Motor neuron (in vitro differentiated cells): ENCODE results near the gene ABI2. TPM values are rescaled to one million over a fixed set of nuclear protein-coding genes. Genes with fewer than 3 reads are reported as not detected.
"Not testable (repeated sequence)": the region's sequence is repeated elsewhere in the genome, so short reads cannot be mapped to it uniquely, and the experiment has no call there.

Experiments
- ATAC-seq, 8 experiments: fragments of 200-7000 bp; cut with Tn5 transposase; replicated peaks in 6 of 8; 2 replicates each; pipeline ENCODE4 v1.8.0; 2021; ENCODE audit warnings: mild to moderate bottlenecking in 8 of 8, moderate library complexity in 8 of 8
- H3K27ac ChIP-seq, 2 donors: fragments of 250-450 bp; sonication (Bioruptor Pico); 2 replicates each; pipeline ENCODE4 v1.9.0; 2021; ENCODE audit warnings: antibody characterized with exemption in 2 of 2, mild to moderate bottlenecking in 2 of 2, moderate library complexity in 1 of 2
- H3K4me1 ChIP-seq, 2 donors: fragments of 250-450 bp; sonication (Bioruptor Pico); replicated peaks in 1 of 2; 2 replicates each; pipeline ENCODE4 v1.6.1; 2021; ENCODE audit warnings: antibody characterized with exemption in 2 of 2, mild to moderate bottlenecking in 2 of 2, moderate library complexity in 1 of 2
- H3K4me3 ChIP-seq, 5 donors: fragments of 250-450 bp; sonication (Bioruptor Pico); 2 replicates each; pipeline ENCODE4 v1.9.0; 2021; ENCODE audit warnings: antibody characterized with exemption in 5 of 5, mild to moderate bottlenecking in 5 of 5, moderate library complexity in 4 of 5
- WGBS, 10 experiments: fragments of 450-650 bp; shearing (Covaris generic); methylation state at CpG; one replicate each; pipeline ENCODE4 v1.0.0; 2022; 5-methylcytosine and 5-hydroxymethylcytosine counted together
- in situ Hi-C, 9 experiments: fragments of 400-800 bp; cut with MboI; loops; one replicate each; pipeline ENCODE4 v1.15.0; 2021; ENCODE audit warnings: low sequenced_read_pairs in 9 of 9, low pct_unique_long_range_greater_than_20kb in 2 of 9; ENCODE audit not compliant: unreplicated experiment in 9 of 9
- total RNA-seq, 8 experiments: library from RNA; unstranded; fragments of 300-600 nt; gene quantifications; 2 replicates each; pipeline versions ENCODE4 v1.2.3 to v1.2.4, GENCODE V29; 2022

Gene ABI2
- total RNA-seq, 8 experiments from 2014 or later: 8.4 to 88.0 (median 64.6) TPM

- 71 to 100% (median 94%) methylated on average over 1 to 4 of the region's 4 CpGs for WGBS, 10 experiments
- H3K27ac ChIP-seq: no peak overlapping the region
- H3K4me1 ChIP-seq: no peaks in the 10 kb centered on the region
- no peak for ATAC-seq
- no peak overlapping the region for H3K4me3 ChIP-seq
- in situ Hi-C loops: no loop called here
These were observed 10.1 kb downstream of the ABI2 start for GRCh38 chr2:203338322-203338721.

GRCh38 chr2:203340791-203341487 is 12.7 kb downstream of the ABI2 start:
- no peak overlapping the region for H3K27ac ChIP-seq
- ATAC-seq: peak in 3 of 8 experiments; percentile 37 to 85 (median 66)
- 17 to 100% (median 94%) methylated on average over 1 to 6 of the region's 6 CpGs for WGBS, 10 experiments

GRCh38 chr2:203341741-203342310 is 13.6 kb downstream of the ABI2 start:
- H3K4me1 ChIP-seq: no peaks in the 10 kb centered on the region
- in situ Hi-C loops: no loop called here
- no peak overlapping the region for H3K27ac ChIP-seq
- ATAC-seq: no peak
- H3K4me3 ChIP-seq: no peak overlapping the region
- 30 to 100% (median 81%) methylated on average over 1 to 2 of the region's 2 CpGs; no CpG with 5 or more reads in 1 of the 10 experiments for WGBS, 10 experiments

More at GRCh38 chr2:203340791-203341487, 12.7 kb downstream of the ABI2 start:
- in situ Hi-C loops: no loop called here
- Histone ChIP-seq H3K4me3 (no peak overlapping the region), H3K4me1 (no peaks in the 10 kb centered on the region)

GRCh38 chr2:203342374-203342773 is 14.2 kb downstream of the ABI2 start:
- H3K4me3 ChIP-seq, H3K4me1 ChIP-seq, H3K27ac ChIP-seq, in situ Hi-C loops, ATAC-seq: not testable (repeated sequence)
- 71 to 100% (median 95%) methylated on average over 1 to 4 of the region's 4 CpGs; no CpG with 5 or more reads in 2 of the 10 experiments for WGBS, 10 experiments

- no peak overlapping the region for H3K27ac ChIP-seq
- no peak overlapping the region for H3K4me3 ChIP-seq
- whole genome bisulfite sequencing, 10 experiments: 90 to 100% (median 100%) methylated on average over 2 to 8 of the region's 12 CpGs; no CpG with 5 or more reads in 3 of the 10 experiments
- in situ Hi-C loops: no loop called here
- H3K4me1 ChIP-seq: no peaks in the 10 kb centered on the region
- ATAC-seq: no peak
These were observed 16.5 kb downstream of the ABI2 start for GRCh38 chr2:203344667-203345066.

- in situ Hi-C loops: no loop called here
- no peak overlapping the region for H3K27ac ChIP-seq
- H3K4me3 ChIP-seq: no peak overlapping the region
- ATAC-seq: no peak
- WGBS, 10 experiments: 80 to 100% (median 95%) methylated on average over 1 of the region's 1 CpG; no CpG with 5 or more reads in 2 of the 10 experiments
- no peaks in the 10 kb centered on the region for H3K4me1 ChIP-seq
These were observed 18.4 kb downstream of the ABI2 start for GRCh38 chr2:203346612-203347011.

- Histone ChIP-seq H3K4me3 (no peak overlapping the region), H3K4me1 (no peaks in the 10 kb centered on the region), H3K27ac (no peak overlapping the region)
- ATAC-seq: no peak
- in situ Hi-C loops: no loop called here
- 94 to 100% (median 100%) methylated on average over 1 to 4 of the region's 4 CpGs; no CpG with 5 or more reads in 1 of the 10 experiments for WGBS, 10 experiments
These were observed 19.2 kb downstream of the ABI2 start for GRCh38 chr2:203347375-203347774.

GRCh38 chr2:203352604-203353255 is 24.5 kb downstream of the ABI2 start:
- peak in 2 of 8 experiments; percentile 61 to 70 for ATAC-seq
- 81 to 100% (median 96%) methylated on average over 2 to 5 of the region's 5 CpGs for WGBS, 10 experiments
- H3K4me3 ChIP-seq: no peak overlapping the region
- H3K27ac ChIP-seq: no peak overlapping the region
- no peaks in the 10 kb centered on the region for H3K4me1 ChIP-seq
- in situ Hi-C loops: no loop called here

GRCh38 chr2:203354966-203355365 is 26.8 kb downstream of the ABI2 start:
- Histone ChIP-seq H3K4me1 (no peaks in the 10 kb centered on the region), H3K4me3 (no peak overlapping the region), H3K27ac (no peak overlapping the region)
- no peak for ATAC-seq
- in situ Hi-C loops: no loop called here
- WGBS, 10 experiments: 67 to 100% (median 92%) methylated on average over 1 to 3 of the region's 3 CpGs; no CpG with 5 or more reads in 1 of the 10 experiments

GRCh38 chr2:203359450-203359849 is 31.3 kb downstream of the ABI2 start:
- no peaks in the 10 kb centered on the region for H3K4me1 ChIP-seq
- no peak overlapping the region for H3K27ac ChIP-seq
- H3K4me3 ChIP-seq: no peak overlapping the region
- 86 to 100% (median 100%) methylated on average over 1 of the region's 1 CpG; no CpG with 5 or more reads in 3 of the 10 experiments for WGBS, 10 experiments
- in situ Hi-C loops: no loop called here
- no peak for ATAC-seq

GRCh38 chr2:203360833-203361430 is 32.7 kb downstream of the ABI2 start:
- Histone ChIP-seq H3K27ac (no peak overlapping the region), H3K4me1 (no peaks in the 10 kb centered on the region), H3K4me3 (no peak overlapping the region)
- 36 to 95% (median 69%) methylated on average over 1 to 3 of the region's 3 CpGs; no CpG with 5 or more reads in 1 of the 10 experiments for whole genome bisulfite sequencing, 10 experiments
- peak in 1 of 8 experiments; percentile 12 for ATAC-seq
- in situ Hi-C loops: no loop called here

GRCh38 chr2:203361495-203361894 is 33.3 kb downstream of the ABI2 start:
- Histone ChIP-seq H3K4me3 (no peak overlapping the region), H3K27ac (no peak overlapping the region), H3K4me1 (no peaks in the 10 kb centered on the region)
- peak in 4 of 8 experiments; percentile 12 to 59 (median 38) for ATAC-seq
- in situ Hi-C loops: no loop called here
- WGBS, 10 experiments: 19 to 94% (median 73%) methylated on average over 1 to 2 of the region's 2 CpGs; no CpG with 5 or more reads in 2 of the 10 experiments

GRCh38 chr2:203361922-203362321 is 33.7 kb downstream of the ABI2 start:
- ATAC-seq: peak in 1 of 8 experiments; percentile 42
- in situ Hi-C loops: no loop called here
- Histone ChIP-seq H3K4me1 (no peaks in the 10 kb centered on the region), H3K4me3 (no peak overlapping the region), H3K27ac (no peak overlapping the region)
